Osteocyte (in vitro differentiated cells): ENCODE data around the gene BLTP2. TPM values are rescaled to one million over a fixed set of nuclear protein-coding genes. Genes with fewer than 3 reads are reported as not detected.

Experiments used
- DNase-seq: peaks from one replicate; pipeline ENCODE4 v3.0.0; 2021; ENCODE audit warnings: mixed read lengths; ENCODE audit not compliant: unreplicated experiment; ENCODE audit errors: extremely low spot score
- H3K27ac Mint-ChIP-seq: one replicate; pipeline ENCODE4 v1.8.0; 2021; ENCODE audit warnings: mild to moderate bottlenecking, mixed read lengths; ENCODE audit not compliant: unreplicated experiment
- H3K27me3 Mint-ChIP-seq: one replicate; pipeline ENCODE4 v1.8.0; 2021; ENCODE audit warnings: mixed read lengths; ENCODE audit not compliant: unreplicated experiment
- H3K36me3 Mint-ChIP-seq: one replicate; pipeline ENCODE4 v1.8.0; 2021; ENCODE audit warnings: mixed read lengths; ENCODE audit not compliant: unreplicated experiment
- H3K4me1 Mint-ChIP-seq: one replicate; pipeline ENCODE4 v1.8.0; 2021; ENCODE audit warnings: mixed read lengths; ENCODE audit not compliant: unreplicated experiment
- H3K4me3 Mint-ChIP-seq: one replicate; pipeline ENCODE4 v1.8.0; 2021; ENCODE audit warnings: mild to moderate bottlenecking, moderate library complexity, mixed read lengths; ENCODE audit not compliant: unreplicated experiment
- H3K9me3 Mint-ChIP-seq: one replicate; pipeline ENCODE4 v1.8.0; 2021; ENCODE audit warnings: mixed read lengths; ENCODE audit not compliant: unreplicated experiment
- total RNA-seq: library from RNA; stranded (reverse); gene quantifications from 2 replicates; pipeline ENCODE4 v1.2.1, GENCODE V29; 2021
- TF ChIP-seq, protein P1 (sequence below): fragments of 200-600 bp; sonication (generic); IDR thresholded peaks from 2 replicates; pipeline ENCODE4 v1.5.0; 2021; ENCODE audit warnings: antibody characterized with exemption, mild to moderate bottlenecking, moderate library complexity

The BLTP2 gene
- total RNA-seq, 1 donor from 2014 or later, result 159 TPM

DNA sequence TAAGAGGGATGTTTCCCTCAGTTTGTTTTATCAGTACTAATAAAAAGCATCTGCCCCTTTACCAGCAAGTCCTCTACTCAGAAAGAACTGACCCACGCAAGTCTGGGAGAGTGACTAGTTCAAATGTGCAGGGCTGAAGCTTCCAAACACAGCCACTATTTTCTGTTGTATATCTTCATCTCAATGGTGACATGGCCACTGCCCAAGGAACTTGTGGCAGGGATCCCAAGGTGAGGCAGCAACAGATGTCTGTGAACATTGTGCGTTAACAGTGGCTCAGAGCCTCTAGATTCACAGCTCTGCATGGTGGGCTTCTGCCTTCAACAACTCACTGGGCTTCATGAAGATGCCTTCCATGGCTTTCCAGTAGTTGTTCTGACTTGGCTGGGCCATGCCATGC lies 3.7 kb upstream of the BLTP2 start:
- no peaks in the 10 kb centered on the region for H3K27me3 Mint-ChIP-seq
- H3K27ac Mint-ChIP-seq, result no peak overlapping the region
- no peaks in the 10 kb centered on the region for H3K9me3 Mint-ChIP-seq
- TF ChIP-seq, protein P1, sequence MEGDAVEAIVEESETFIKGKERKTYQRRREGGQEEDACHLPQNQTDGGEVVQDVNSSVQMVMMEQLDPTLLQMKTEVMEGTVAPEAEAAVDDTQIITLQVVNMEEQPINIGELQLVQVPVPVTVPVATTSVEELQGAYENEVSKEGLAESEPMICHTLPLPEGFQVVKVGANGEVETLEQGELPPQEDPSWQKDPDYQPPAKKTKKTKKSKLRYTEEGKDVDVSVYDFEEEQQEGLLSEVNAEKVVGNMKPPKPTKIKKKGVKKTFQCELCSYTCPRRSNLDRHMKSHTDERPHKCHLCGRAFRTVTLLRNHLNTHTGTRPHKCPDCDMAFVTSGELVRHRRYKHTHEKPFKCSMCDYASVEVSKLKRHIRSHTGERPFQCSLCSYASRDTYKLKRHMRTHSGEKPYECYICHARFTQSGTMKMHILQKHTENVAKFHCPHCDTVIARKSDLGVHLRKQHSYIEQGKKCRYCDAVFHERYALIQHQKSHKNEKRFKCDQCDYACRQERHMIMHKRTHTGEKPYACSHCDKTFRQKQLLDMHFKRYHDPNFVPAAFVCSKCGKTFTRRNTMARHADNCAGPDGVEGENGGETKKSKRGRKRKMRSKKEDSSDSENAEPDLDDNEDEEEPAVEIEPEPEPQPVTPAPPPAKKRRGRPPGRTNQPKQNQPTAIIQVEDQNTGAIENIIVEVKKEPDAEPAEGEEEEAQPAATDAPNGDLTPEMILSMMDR, result no peak
- peaks cover 23% of the 10 kb centered on the region for H3K4me1 Mint-ChIP-seq
- H3K36me3 Mint-ChIP-seq, result peaks cover 14% of the 10 kb centered on the region
- no peak for DNase-seq
- H3K4me3 Mint-ChIP-seq, result no peak overlapping the region

GRCh38 chr17:28646039-28646754 lies 1.2 kb upstream of the BLTP2 start:
- H3K36me3 Mint-ChIP-seq, result peaks cover 15% of the 10 kb centered on the region
- no peaks in the 10 kb centered on the region for H3K27me3 Mint-ChIP-seq
- peaks cover 29% of the 10 kb centered on the region for H3K4me1 Mint-ChIP-seq
- H3K9me3 Mint-ChIP-seq, result no peaks in the 10 kb centered on the region
- no peak for DNase-seq
- peak overlapping the region; percentile 96 for H3K27ac Mint-ChIP-seq
- H3K4me3 Mint-ChIP-seq, result peak overlapping the region; percentile 70
- TF ChIP-seq, protein P1, result no peak

DNA sequence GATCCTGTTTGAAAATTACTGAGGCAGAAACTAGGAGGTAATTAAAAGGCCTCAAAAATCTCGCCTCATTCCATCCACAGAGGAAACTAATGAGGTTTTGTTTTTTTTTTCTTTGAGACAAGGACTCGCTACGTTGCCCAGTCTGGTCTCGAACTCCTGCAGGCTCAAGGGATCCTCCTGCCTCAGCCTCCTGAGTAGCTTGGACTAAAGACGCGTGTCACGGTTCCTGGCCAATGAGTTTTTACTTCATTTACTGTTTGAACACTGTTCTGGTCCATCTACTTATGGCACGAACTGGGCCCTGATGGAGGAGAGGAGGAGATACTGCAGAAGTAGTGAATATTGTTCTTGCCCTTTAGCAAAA lies 600 bp upstream of the BLTP2 start:
- Mint-ChIP-seq H3K4me3 (peak overlapping the region; percentile 70), H3K36me3 (peaks cover 16% of the 10 kb centered on the region), H3K27ac (peak overlapping the region; percentile 96), H3K4me1 (peaks cover 29% of the 10 kb centered on the region), H3K9me3 (no peaks in the 10 kb centered on the region), H3K27me3 (no peaks in the 10 kb centered on the region)
- TF ChIP-seq, protein P1, result no peak
- no peak for DNase-seq

- Mint-ChIP-seq H3K27me3 (no peaks in the 10 kb centered on the region), H3K4me3 (peak overlapping the region; percentile 87), H3K27ac (peak overlapping the region; percentile 80), H3K4me1 (peaks cover 29% of the 10 kb centered on the region), H3K9me3 (no peaks in the 10 kb centered on the region), H3K36me3 (peaks cover 23% of the 10 kb centered on the region)
- no peak for DNase-seq
- TF ChIP-seq, protein P1, result peak; percentile 51
Observed at GRCh38 chr17:28643983-28644786, 773 bp downstream of the BLTP2 start.

DNA sequence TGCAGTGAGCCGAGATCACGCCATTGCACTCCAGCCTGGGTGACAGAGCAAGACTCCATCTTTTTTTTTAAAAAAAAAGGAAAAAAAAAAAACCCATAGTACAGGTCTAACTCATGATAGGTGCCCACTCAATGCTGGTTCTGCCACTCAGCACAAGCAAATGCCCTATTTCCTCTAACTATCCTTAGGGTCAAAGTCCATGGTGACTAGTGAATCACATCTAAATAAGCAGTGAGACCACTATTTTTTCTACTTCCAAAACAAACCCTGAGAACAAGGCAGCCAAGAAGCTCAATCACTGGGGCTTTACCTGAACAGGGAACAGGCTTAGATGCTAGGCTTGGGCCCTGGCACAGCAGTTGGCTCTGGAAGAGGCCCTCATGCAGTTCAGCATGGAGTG lies 3.4 kb downstream of the BLTP2 start:
- TF ChIP-seq, protein P1, result no peak

More for the DNA sequence above, 3.4 kb downstream of the BLTP2 start:
- H3K4me3 Mint-ChIP-seq, result no peak overlapping the region
- H3K27ac Mint-ChIP-seq, result no peak overlapping the region
- H3K4me1 Mint-ChIP-seq, result peaks cover 25% of the 10 kb centered on the region
- H3K9me3 Mint-ChIP-seq, result no peaks in the 10 kb centered on the region
- peaks cover 40% of the 10 kb centered on the region for H3K36me3 Mint-ChIP-seq
- no peaks in the 10 kb centered on the region for H3K27me3 Mint-ChIP-seq
- DNase-seq, result no peak
